Stimulated activated CD8-positive, alpha-beta memory T cell treated with anti-CD3 and anti-CD28 coated beads, Interleukin-7, amount 100 ng/mL, for 4 hours (primary cell): ENCODE measurements around the gene CCDC38.
"Not testable (repeated sequence)": the region's sequence is repeated elsewhere in the genome, so short reads cannot be mapped to it uniquely, and the experiment has no call there.

ENCODE experiments used
- DNase-seq, 2 donors: peaks; one replicate each; pipeline ENCODE4 v3.0.0-alpha.2; 2020; ENCODE audit warnings: low read depth in 2 of 2

Gene CCDC38

DNA sequence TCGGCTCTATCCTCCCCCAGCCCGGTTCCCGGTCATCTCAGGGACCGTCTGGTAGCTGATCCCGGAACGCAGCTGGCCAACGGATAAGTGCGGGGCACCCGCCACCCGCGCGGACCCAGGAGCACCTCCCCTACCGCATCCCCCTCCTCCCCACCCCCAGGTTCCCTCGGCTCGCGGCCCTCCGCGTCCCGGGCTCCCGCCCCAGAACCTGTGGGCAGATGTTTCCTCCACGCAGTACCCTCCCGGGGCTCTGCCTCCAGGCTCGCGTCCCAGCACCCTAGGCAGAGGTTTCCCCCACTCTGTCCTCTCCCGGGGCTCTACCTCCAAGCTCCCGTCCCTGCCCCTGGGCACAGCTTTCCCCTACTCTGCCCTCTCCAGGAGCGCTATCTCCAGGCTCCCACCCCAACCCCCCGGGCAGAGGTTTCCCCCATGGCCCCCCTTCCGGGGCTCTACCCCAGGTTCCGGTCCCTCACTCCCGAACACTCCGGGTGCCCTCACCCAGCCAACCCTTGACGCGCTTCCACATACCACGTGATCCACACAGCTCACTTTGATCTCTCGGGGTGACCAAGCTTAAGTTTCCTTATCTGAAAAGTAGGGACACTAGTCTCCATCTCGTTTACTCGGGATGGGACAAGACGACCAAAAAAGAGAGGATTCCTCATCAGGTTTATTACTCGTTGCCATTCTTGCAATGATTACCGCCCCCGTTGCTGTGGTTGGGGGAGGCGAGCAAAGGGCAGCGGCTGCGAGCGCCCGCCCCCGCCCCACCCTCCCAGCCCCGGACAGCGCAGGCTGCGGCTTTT, at the start of gene CCDC38:
TSS of gene CCDC38 (minus strand) at position 91 of the 806 bp plus-strand sequence. CDS start 6,105 bp downstream, outside the sequence.
- DNase-seq: peak; percentile 75 to 76

DNA sequence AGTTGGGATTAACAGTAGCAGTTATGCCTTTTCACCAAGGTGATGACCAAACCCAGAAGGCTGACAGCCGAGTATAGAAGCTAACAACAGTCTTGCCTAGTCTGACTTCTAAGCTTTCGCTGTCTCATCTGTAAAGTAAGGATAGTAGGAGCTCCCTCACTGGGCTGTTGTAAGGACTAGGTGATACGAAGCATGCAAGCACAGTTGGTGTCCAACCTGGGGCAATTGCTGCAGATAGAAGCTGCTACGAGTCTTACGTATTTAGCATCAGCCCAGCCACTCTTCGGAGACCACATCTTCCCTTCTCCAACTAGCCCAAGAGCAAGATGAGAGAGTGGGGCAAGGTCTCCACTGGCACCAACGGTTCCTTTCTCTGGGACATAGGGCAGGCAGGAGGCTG, 47.7 kb upstream of the CCDC38 start:
- DNase-seq: no peak

DNA sequence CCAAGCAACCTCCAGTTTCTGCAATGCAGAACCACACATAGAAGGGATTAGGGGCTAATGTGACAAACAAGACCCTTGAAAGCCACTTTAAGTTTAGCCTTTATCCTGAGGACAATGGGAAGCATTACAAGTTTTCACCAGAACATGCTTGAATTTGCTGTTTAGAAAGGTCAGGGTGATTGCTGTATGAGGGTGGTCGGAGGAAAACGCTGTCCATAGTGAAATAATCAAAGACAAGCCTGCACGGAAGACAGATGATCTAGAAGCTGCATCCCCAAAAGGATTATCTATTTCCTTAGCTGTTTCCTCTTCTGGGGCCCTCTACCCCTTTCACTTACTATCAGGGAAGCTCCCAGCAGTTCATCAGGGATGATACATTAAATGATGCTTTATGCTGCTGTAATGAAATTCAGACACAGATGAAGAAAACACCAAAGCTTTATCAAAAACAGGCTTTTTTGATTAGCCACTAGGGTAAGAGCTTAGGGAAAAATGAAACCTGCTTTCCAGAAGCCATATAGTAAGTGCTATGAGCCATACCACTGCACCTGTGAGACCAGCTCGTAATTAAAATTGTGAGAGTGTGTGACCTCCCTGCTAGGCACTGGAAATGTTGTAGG, 47.2 kb upstream of the CCDC38 start:
- no peak for DNase-seq

DNA sequence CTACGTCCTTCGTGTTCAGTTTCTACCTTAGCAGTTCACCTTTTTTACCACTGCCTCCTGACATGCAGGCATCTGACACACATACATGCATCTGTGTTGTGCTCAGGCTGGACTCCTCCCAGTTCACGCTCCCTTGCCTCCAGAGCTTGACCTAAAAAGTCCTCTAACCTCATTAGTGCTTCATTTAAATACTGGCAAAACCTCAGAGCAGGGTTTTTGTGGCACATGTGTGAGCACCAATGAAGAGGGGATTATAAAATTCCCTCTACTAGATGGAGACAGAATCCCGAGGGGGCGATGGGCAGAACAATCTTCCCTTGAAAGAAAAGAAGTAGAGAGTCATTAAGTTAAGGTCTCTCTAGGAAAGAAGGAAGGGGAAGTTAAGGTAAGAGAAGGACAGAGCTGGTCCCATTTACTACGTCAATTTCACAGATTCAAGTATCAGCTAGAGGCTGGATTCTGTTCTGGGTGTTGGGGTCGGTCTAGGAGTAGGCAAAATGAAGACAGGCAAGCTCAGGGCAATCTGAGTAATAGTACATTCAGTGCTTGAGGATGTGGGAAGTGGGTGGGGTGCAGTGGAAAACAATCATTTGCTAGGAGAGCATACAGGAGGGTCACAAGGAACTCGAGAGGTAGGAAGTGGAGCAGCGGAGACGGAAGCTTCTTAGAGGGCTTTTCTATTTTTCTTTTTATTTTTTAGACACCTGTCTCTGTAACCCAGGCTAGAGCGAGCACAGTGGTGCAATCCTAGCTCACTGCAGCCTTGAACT, 46.3 kb upstream of the CCDC38 start:
- DNase-seq: no peak

DNA sequence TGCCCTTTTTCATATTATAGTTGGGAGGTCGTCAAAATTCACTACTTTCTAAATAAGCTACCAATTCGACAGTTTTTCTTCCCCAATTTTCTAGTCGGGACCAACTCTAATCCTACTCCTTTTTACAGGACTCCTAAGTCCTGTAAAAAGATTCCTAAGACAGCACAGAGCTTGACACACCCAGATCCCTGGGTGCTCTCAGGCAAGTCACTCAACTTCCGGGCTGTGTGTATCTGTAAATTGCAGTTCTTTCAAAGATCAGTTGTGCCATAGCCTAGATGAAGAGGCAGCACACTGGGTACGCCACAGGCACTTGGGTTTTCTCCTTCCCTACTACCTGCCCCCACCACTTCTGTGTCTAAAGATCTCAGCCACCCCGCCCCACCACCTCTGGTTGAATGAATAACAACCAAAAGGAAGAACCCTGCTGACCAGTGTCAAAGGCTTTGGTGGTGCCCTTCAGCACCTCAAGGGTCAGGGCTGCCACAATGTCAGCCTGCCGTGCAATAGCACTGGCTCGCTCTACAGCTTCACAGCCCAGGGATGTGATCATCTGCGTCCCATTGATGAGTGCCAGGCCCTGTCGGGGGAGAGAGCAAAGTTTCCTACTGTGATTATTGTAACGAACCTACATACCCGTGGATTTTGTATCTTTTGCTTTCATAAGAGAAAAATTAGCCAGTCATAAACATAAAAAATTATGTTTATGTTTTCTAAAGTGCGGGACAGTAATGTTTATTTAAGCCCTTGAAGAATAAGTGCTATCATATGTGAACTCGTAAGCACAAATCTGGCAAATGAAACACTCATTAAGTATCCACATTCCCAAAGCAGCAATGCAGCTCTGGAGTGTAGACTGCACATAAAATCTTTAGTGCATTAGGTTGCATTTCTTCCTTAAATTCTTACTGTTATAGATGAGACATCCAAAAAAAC, 44.5 kb upstream of the CCDC38 start:
- DNase-seq: no peak

DNA sequence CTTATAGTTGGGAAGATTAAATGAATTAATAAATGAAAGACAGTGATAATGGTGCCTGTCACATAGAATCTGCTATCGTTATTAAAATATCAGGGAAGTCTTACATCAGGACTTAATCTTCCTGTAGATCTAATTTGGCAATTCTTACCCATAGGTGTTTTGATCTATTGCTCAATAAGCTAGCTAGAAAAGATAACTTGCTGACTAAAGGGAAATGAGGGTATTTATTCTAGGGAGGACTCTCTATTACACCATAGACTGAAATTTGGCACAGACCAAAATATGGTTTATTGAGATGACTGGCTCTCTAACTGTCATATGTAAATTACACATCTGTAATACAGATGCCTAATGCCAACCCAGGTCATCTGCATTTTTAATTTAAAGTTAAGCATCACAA, 42.3 kb upstream of the CCDC38 start:
- DNase-seq: no peak

DNA sequence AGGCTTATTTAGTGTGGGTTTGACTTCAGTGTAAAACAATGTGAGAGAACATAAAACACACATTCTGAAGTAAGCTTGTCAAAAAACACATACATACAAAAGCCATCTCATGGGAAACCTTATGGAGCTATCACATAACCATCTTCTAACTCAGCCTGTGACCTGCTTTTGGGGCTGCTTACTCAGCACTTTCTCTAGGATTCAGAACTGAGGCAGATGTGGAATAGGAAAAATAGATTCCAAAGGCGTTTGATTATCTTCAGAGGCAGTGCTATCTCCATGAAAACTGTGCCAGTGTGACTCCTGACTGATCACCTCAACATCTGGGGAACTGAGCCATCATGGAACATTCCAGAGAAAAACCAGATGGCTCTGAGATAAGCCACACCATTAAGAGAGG, 40.2 kb upstream of the CCDC38 start:
- no peak for DNase-seq

DNA sequence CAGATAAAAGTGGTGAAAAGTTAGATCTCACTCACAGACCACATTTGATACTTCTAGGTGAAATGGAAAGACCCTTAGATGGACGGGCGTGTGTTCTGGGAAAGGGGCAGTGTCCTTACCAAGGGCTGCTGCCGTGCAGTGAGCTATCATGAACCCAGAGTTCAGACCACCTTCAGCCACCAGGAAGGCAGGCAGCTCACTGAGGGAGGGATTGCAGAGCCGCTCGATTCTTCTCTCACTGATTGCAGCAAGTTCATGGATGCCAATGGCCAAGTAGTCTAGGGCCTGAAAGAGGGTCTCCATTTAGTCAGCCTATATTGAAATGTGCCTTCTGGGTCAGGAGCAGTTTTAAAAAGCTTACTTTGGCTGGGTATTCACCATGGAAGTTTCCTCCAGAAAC, 38.0 kb upstream of the CCDC38 start:
- DNase-seq: no peak

DNA sequence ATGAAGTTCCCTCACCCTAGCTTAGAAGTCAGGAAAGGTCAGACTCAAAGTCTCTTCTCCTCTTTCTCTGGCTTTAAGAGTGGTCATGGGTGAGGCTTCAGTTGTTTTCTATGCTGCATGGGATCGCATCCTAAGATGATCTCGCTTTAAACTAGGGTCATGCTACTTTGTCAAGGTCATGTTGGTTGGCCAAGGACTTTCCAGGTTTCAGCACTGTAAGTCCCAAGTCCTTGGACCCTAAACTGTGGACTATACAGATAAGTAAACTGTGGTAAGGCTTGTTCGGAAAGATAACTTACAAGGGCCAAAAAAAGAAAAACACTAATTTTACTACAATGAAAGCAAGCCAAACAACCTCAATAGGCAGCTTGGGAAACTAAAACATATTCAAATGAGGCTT, 36.4 kb upstream of the CCDC38 start:
- DNase-seq: no peak

DNA sequence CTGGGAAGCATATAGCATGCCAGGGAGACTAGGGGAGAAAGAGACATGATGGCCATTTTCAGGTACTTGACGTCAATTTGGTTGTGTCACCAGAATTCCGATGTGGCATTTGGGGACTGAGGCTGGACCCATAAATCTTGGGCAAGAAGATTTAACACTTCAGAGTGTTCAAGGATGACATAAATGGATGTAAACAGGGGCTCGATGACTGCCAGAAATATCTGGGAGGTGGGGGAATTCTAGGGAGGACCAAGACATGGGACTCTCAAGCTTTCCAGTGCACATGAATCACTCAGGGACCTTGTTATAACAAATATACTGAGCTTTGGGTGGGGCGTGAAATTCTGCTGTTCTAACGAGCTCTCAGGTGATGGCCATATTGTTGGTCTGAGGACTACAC, 35.9 kb upstream of the CCDC38 start:
- DNase-seq: no peak

DNA sequence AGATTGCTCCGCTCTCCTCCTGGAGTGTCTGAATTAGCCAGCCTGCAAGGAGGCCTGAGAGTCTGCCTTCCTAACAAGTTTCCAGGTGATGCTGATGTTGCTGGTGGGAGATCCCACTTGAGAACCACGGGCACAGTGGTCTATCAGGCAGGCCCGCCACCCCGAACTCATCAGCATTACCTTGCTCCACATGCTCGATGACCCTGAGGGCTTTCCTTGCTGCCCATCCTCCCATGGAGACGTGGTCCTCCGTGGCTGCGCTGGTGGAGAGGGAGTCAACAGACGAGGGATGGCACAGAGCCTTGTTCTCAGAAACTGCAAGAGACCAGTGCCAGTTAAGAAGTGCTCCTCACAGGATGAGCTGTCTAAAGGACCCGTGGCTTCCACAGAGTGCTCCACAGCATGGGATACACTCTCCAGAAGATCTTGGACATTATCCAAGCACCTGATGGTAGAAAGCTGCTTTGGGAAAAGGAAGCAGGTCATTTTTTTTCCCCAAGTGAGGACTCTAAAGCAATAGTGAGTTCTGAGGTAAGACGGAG, 35.4 kb upstream of the CCDC38 start:
- DNase-seq: no peak

DNA sequence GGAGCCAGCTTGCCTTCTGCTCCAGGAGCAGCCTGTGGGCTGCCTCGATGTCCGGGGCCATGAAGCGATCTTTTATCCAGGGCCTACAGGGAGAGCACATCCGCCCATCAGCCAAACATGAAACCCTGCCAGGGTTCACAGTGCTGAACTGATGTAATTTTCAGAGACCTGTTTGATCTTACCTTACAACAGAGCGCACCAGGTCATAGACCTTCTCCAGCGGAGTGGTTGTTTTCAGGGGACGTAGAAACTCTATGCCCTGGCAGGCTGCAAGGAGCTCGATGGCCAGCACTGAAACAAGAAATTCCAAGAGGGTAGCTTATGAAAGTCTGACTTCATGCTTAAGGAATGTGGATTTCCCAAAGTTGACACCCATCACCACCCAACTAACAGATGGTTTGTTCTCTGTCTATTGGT, 34.0 kb upstream of the CCDC38 start:
- DNase-seq: no peak

DNA sequence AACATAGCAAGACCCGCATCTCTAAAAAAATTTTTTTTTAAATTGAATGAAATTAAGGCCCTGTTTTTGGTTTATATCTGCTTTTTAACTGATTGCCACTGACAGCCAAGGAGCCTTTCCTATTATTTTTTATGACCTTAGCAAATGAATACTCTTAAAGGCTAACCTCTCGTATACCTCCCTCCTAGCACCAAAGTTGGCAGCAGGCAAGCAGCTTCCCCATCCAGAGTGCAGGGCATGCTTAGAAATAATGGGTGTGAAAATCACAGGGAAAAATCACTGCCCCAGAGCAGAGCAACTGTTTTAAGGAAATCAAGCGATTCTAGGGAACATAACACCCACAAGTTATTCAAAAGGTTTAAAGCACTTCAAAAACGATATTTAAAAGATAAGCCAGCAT, 33.1 kb upstream of the CCDC38 start:
- no peak for DNase-seq

DNA sequence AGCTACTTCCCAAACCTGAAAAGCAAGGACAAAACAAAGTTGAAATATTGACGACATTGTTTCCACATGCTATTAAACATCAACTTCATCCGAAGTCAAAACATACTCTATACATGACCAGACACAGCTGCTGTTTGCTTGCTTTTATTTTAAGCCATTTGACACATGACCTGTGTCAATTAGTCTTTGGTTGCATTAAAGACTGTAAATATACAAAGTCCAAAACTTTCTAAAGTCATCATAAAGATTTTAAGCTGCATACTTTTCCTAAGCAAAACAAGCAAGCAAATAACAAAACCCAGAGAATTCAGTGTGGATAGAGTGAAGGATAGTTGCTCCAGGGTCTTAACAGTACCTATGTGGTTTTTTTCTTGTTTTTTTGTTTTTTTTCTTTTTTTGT, 31.9 kb upstream of the CCDC38 start:
- DNase-seq: no peak

DNA sequence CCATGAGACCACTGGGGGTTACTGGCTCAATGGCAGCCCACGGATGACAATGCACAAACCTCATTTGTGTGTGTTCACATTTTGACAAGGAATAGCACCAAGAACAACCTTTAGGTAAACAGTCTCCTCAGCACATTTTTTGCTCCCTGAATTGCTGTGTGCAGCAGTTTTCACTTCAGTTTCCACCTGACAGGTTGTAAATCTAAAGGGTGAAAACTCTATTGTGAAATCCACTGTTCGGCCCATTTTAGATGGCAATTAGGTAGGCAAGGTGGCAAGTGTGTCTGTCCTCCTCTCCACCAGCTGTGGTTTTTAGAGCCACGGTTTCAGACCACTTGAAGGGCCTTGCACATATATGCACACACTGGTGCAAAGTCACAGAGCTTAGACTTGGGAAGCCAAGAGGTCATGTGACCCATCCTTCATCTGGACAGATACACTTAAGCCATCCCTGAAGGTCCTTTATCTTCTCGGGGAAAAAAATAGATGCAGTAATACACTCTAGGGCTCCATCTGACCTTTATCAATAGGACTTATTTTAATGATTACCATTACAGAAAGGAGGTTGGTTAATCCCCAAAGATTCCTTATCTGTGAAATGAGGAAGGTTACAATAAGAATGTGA, 30.5 kb upstream of the CCDC38 start:
- no peak for DNase-seq

DNA sequence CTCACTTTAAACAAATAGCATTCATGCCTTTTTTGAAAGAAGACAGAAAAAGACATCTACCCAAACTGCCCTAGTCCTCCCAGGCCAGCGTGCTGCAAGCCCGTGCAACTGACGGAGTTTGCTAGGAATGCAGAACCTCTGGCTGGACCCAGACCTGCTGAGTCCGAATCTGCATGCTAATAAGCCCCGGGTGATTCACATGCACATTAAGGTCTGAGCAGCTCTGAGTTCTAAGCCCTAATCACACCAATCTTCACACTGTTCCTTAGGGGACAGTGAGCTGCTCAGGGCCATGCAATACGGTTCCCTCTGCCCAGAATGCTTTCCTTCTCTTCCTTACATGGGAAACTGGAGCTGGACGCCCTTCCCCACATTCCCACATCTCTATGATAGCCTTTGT, 28.5 kb upstream of the CCDC38 start:
- no peak for DNase-seq

DNA sequence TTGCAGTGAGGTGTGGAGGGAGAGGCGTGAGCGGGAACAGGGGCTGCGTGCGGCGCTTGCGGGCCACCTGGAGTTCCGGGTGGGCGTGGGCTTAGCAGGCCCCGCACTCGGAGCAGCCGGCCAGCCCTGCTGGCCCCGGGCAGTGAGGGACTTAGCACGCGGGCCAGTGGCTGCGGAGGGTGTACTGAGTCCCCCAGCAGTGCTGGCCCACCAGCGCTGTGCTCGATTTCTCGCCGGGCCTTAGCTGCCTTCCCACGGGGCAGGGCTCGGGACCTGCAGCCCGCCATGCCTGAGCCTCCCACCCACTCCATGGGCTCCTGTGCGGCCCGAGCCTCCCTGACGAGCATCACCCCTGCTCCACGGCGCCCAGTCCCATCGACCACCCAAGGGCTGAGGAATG, 26.7 kb upstream of the CCDC38 start:
- DNase-seq: not testable (repeated sequence)

DNA sequence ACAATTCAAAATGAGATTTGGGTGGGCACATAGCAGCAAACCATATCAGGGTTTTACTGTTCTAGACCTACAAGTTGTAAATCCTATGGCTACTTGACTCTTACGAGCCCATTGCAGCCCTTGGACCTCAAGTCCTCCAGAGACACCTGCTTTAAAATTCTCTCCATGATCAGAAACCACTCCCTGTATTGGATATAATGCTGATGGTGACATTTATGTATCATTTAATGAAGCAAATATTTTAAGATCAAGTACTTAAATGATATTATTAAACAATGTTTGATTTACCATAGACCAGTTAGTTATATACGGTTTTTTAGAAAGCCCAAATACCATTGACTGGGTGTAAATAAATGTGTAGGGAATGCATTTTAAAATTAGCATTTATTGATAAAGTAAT, 24.9 kb upstream of the CCDC38 start:
- DNase-seq: no peak

DNA sequence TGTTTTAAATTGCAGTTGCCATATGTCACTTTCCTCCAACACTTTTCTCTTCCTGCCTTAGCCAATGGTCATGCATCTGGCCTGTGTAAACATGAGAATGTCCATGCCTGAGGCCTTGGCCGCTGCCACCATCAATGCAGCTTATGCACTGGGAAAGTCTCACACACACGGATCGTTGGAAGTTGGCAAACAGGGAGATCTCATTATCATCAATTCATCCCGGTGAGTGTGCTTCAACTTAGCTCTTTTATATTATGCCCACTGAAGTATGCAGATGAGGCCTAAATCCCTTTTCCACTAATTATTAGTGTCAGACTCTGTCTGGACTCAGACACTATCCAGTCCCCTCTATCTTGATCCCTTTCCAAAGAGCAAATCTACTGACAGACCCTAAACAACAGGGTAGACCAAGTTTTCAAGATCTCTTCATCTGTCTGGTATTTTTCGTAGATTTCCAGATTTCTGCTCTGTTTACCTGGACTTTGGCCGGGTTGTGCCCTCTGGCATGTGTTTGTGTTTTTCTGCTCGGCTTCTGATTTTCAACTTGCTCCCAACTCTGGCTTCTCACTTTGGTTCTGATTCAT, 24.0 kb upstream of the CCDC38 start:
- no peak for DNase-seq

DNA sequence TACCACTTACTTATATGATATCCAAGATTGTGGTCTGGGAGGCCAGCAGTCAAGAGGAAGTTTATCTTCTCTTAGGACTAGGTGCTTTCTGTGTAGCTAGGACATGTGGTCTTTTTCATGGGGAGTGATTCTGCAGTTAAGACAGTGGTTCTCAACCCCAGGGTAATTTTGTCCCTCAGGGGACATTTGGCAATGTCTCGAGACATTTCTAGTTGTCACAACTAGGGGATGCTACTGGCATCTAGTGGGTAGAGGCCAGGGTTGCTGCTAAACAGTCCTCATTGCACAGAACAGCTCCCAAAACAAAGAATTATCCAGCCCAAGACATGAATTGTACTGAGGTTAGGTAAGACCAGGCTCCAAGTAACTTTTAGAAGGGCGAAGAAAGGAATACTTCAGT, 20.7 kb upstream of the CCDC38 start:
- DNase-seq: no peak

DNA sequence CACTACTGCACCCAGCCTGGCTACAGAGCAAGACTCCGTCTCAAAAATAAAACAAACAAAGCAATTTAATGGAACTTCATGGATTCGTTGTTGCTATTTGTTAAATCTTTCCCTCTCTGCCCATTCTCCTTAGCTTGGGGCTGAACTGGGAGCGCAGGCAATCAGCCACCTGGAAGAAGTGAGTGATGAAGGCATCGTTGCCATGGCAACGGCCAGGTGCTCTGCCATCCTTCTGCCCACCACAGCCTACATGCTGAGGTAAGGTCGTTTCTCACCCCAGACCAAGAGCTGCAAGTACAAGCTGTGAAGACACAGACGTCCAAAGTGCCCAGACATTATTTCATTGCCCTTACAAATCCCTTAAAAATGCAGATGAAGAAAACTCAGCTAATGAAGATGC, 19.8 kb upstream of the CCDC38 start:
- DNase-seq: no peak
